Measurements from ENCODE around the gene BABAM2. TPM values are rescaled to one million over a fixed set of nuclear protein-coding genes. Genes with fewer than 3 reads are reported as not detected.

The BABAM2 gene
- total RNA-seq, 1 experiment from 2014 or later = 57.6 TPM

DNA sequence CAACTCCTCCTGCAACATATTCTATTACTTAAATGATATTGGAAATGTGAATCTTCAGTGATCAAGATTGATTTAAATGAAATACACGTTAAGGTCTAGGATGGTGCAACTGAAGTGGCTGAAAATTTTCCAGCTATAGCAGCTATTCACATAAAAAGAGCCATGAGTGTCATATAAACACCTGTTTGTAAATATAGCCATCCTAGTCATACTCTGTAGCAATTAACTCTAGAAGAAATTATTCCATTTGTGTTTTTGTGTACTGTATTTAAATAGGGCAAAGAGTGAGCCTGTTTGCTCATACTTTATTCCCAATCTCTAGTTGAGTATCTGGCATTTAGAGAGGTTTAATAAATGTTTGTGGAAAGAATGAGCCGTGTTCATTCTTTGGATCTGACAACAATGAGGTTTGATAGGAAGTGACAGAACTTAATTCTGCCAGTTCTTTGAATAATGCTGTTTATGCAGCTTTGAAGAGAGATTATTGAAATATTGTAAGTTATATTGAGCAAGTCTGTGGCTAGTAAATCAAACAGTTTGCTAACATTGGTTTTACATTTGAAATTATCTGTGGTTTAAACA, 49.7 kb downstream of the BABAM2 start:
- Mint-ChIP-seq H3K9me3 (ENCODE audit: unreplicated experiment) (no peaks in the 10 kb centered on the region), H3K4me1 (ENCODE audit: insufficient read depth, unreplicated experiment) (no peaks in the 10 kb centered on the region), H3K36me3 (ENCODE audit: insufficient read depth, unreplicated experiment) (peaks cover 8% of the 10 kb centered on the region), H3K4me3 (ENCODE audit: unreplicated experiment) (no peak overlapping the region), H3K27ac (ENCODE audit: low read depth, unreplicated experiment) (no peak overlapping the region), H3K27me3 (ENCODE audit: insufficient read depth, unreplicated experiment) (no peaks in the 10 kb centered on the region)
- intact Hi-C loops (cut with micrococcal nuclease) = no loop called here
- POLR2A ChIA-PET = no interaction called here
- no TSS peak for BruUV-seq (replicated peaks)
- CTCF ChIA-PET = no interaction called here
- no peak for DNase-seq (ENCODE audit: unreplicated experiment)
- TF ChIP-seq, protein P1, sequence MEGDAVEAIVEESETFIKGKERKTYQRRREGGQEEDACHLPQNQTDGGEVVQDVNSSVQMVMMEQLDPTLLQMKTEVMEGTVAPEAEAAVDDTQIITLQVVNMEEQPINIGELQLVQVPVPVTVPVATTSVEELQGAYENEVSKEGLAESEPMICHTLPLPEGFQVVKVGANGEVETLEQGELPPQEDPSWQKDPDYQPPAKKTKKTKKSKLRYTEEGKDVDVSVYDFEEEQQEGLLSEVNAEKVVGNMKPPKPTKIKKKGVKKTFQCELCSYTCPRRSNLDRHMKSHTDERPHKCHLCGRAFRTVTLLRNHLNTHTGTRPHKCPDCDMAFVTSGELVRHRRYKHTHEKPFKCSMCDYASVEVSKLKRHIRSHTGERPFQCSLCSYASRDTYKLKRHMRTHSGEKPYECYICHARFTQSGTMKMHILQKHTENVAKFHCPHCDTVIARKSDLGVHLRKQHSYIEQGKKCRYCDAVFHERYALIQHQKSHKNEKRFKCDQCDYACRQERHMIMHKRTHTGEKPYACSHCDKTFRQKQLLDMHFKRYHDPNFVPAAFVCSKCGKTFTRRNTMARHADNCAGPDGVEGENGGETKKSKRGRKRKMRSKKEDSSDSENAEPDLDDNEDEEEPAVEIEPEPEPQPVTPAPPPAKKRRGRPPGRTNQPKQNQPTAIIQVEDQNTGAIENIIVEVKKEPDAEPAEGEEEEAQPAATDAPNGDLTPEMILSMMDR (IDR thresholded peaks at IDR 0.05; ENCODE audit: unreplicated experiment) = no peak

DNA sequence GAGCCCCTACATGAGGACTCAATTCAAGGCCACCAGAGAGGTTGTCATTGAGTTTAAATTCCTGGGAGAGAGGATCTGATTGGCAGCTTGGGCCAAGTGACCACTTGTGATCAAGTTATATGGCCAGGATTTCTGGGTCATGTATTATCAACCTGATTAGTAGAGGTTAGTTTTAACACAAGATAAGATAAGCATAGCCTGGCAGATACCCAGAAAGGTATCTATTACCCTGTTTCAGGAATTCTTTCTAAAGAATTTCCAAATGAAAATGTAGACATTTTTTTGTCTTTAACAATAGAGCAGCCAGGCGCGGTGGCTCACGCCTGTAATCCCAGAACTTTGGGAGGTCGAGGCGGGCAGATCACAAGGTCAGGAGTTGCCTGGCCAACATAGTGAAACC, 50.5 kb downstream of the BABAM2 start:
- no TSS peak for BruUV-seq (replicated peaks)
- CTCF ChIA-PET = interaction anchor here (0.6 to 0.7 kb wide), 2 partner anchors 10 to 22 kb away, joined by 3 read pairs; no protein-coding TSS in a partner anchor

DNA sequence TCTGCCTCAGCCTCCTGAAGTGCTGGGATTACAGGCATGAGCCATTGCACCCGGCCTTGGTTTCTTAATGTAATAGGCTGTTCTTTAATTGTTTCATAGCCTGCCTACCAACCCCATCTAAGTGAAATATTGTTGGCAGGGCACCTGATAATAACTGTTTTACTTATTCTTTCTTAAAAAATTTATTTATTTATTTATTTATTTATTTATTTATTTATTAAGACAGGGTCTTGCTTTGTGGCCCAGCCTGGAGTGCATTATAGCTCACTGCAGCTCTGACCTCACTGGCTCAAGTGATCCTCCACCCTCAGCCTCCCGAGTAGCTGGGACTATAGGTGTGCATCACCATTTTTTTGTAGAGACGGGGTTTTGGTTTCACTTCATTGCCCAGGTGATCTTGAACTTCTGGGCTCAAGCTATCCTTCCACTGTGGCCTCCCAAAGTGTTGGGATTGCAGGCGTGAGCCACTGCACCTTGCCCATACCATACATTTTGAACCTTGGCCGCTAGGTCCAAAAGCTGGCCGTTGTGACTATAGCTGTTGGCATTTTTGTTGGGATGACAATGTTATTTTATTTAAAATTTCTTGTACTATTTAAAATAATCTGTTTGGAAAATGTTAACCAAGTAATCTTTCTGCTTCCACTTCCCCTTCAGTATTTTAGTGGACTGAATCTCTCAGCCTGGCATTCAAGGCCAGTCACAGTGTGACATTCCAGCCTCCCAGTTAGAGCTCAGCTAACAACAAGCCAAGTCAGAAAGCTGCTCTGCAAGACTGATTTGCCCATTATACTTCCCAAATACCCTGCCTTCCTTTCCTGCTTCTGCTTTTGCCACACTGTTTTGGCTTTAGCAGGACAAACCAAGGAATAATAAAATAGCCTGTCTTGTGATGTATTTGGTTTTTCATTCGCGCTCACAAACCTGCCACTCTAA, 52.4 kb downstream of the BABAM2 start:
- no peaks in the 10 kb centered on the region for H3K27me3 Mint-ChIP-seq (ENCODE audit: insufficient read depth, unreplicated experiment)
- H3K4me1 Mint-ChIP-seq (ENCODE audit: insufficient read depth, unreplicated experiment) = peaks cover 5% of the 10 kb centered on the region
- POLR2A ChIA-PET = interaction anchor here (1.1 to 1.6 kb wide), 3 partner anchors 12 to 225 kb away, joined by 3 to 6 read pairs (median 3); no protein-coding TSS in a partner anchor
- H3K9me3 Mint-ChIP-seq (ENCODE audit: unreplicated experiment) = no peaks in the 10 kb centered on the region
- CTCF ChIA-PET = interaction anchor here (0.6 kb wide), 2 partner anchors 224 to 232 kb away, joined by 3 read pairs; no protein-coding TSS in a partner anchor
- H3K36me3 Mint-ChIP-seq (ENCODE audit: insufficient read depth, unreplicated experiment) = peaks cover 8% of the 10 kb centered on the region
- H3K27ac Mint-ChIP-seq (ENCODE audit: low read depth, unreplicated experiment) = no peak overlapping the region
- intact Hi-C loops (cut with micrococcal nuclease) = no loop called here
- BruUV-seq (replicated peaks) = no TSS peak
- TF ChIP-seq, protein P1 (IDR thresholded peaks at IDR 0.05; ENCODE audit: unreplicated experiment) = no peak
- no peak overlapping the region for H3K4me3 Mint-ChIP-seq (ENCODE audit: unreplicated experiment)
- no peak for DNase-seq (ENCODE audit: unreplicated experiment)

More for the DNA sequence above, 50.5 kb downstream of the BABAM2 start:
- Mint-ChIP-seq H3K4me3 (ENCODE audit: unreplicated experiment) (no peak overlapping the region), H3K9me3 (ENCODE audit: unreplicated experiment) (no peaks in the 10 kb centered on the region), H3K27ac (ENCODE audit: low read depth, unreplicated experiment) (no peak overlapping the region), H3K27me3 (ENCODE audit: insufficient read depth, unreplicated experiment) (no peaks in the 10 kb centered on the region), H3K4me1 (ENCODE audit: insufficient read depth, unreplicated experiment) (no peaks in the 10 kb centered on the region), H3K36me3 (ENCODE audit: insufficient read depth, unreplicated experiment) (peaks cover 8% of the 10 kb centered on the region)
- POLR2A ChIA-PET = interaction anchor here (0.9 kb wide), 1 partner anchor 13 kb away, joined by 3 read pairs; no protein-coding TSS in a partner anchor
- intact Hi-C loops (cut with micrococcal nuclease) = no loop called here
- TF ChIP-seq, protein P1 (IDR thresholded peaks at IDR 0.05; ENCODE audit: unreplicated experiment) = no peak
- DNase-seq (ENCODE audit: unreplicated experiment) = no peak

DNA sequence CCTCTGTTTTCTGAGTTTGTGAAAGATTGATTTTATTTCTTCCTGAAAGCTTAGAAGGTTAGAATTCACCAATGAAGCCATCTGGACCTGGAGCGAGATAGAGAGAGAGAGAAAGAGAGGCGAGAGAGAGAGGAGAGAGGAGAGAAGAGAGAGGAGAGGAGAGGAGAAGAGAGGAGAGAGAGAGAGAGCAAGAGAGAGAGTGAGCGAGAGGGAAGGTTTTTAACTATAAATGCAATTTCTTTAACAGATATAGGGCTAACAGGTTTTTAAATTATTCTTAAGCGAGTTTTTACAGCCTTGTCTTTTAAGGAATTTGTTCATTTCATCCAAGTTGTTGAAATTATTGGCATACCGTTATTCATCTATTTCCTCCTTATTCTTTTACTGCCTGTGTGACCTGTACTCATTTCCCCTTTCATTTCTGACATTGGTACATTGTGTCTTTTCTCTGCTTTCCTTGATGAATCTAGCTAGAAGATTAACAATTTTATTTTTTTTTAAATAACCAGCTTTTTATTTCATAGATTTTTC, 56.1 kb downstream of the BABAM2 start:
- intact Hi-C loops (cut with micrococcal nuclease) = no loop called here
- Mint-ChIP-seq H3K27ac (ENCODE audit: low read depth, unreplicated experiment) (no peak overlapping the region), H3K36me3 (ENCODE audit: insufficient read depth, unreplicated experiment) (peaks cover 8% of the 10 kb centered on the region), H3K9me3 (ENCODE audit: unreplicated experiment) (peaks cover 6% of the 10 kb centered on the region), H3K4me1 (ENCODE audit: insufficient read depth, unreplicated experiment) (peaks cover 5% of the 10 kb centered on the region), H3K4me3 (ENCODE audit: unreplicated experiment) (no peak overlapping the region), H3K27me3 (ENCODE audit: insufficient read depth, unreplicated experiment) (no peaks in the 10 kb centered on the region)
- CTCF ChIA-PET = no interaction called here
- TF ChIP-seq, protein P1 (IDR thresholded peaks at IDR 0.05; ENCODE audit: unreplicated experiment) = no peak
- no peak for DNase-seq (ENCODE audit: unreplicated experiment)
- no TSS peak for BruUV-seq (replicated peaks)
- POLR2A ChIA-PET = interaction anchor here (0.7 to 1.7 kb wide), 4 partner anchors 26 to 461 kb away, joined by 3 to 5 read pairs (median 4); partner anchors contain the start of genes BABAM2 and RBKS

All from MCF 10A (cell line).